Memory B cell (primary cell): ENCODE data around the gene TENM4.
A peak's percentile ranks its signal among the peaks of the same experiment; 100 is the strongest.

Source experiments
- ATAC-seq: fragments of 150-1000 bp; cut with Tn5 transposase; 2 replicates; pipeline ENCODE4 v1.10.0; 2021; ENCODE audit warnings: low read depth, mild to moderate bottlenecking, moderate library complexity
- DNase-seq, 2 donors: peaks; one replicate each; pipeline ENCODE4 v3.0.0; 2022; ENCODE audit warnings: low spot score in 2 of 2
- H3K27ac Mint-ChIP-seq: one replicate; pipeline ENCODE4 v1.8.0; 2022; ENCODE audit warnings: mild to moderate bottlenecking, moderate library complexity, mixed read lengths
- H3K27me3 Mint-ChIP-seq: one replicate; pipeline ENCODE4 v1.8.0; 2022; ENCODE audit warnings: mixed read lengths
- H3K36me3 Mint-ChIP-seq: one replicate; pipeline ENCODE4 v1.8.0; 2022; ENCODE audit warnings: mild to moderate bottlenecking, mixed read lengths
- H3K4me1 Mint-ChIP-seq: one replicate; pipeline ENCODE4 v1.8.0; 2022; ENCODE audit warnings: mixed read lengths
- H3K4me3 Mint-ChIP-seq: one replicate; pipeline ENCODE4 v1.8.0; 2022; ENCODE audit warnings: mild to moderate bottlenecking, moderate library complexity, mixed read lengths
- H3K9me3 Mint-ChIP-seq: one replicate; pipeline ENCODE4 v1.8.0; 2022; ENCODE audit warnings: mixed read lengths

TENM4 gene

GRCh38 chr11:79186669-79187068, 254.2 kb downstream of the TENM4 start:
- no peaks in the 10 kb centered on the region for H3K4me1 Mint-ChIP-seq

GRCh38 chr11:79185351-79185750, 255.5 kb downstream of the TENM4 start:
- no peaks in the 10 kb centered on the region for H3K4me1 Mint-ChIP-seq
- H3K9me3 Mint-ChIP-seq = peaks cover 3% of the 10 kb centered on the region
- no peak overlapping the region for H3K4me3 Mint-ChIP-seq
- DNase-seq (no peak), ATAC-seq (no peak)
- H3K36me3 Mint-ChIP-seq = no peaks in the 10 kb centered on the region
- peaks cover 3% of the 10 kb centered on the region for H3K27me3 Mint-ChIP-seq
- H3K27ac Mint-ChIP-seq = no peak overlapping the region

More at GRCh38 chr11:79186669-79187068, 254.2 kb downstream of the TENM4 start:
- Mint-ChIP-seq H3K4me3 (no peak overlapping the region), H3K27me3 (peaks cover 3% of the 10 kb centered on the region), H3K36me3 (no peaks in the 10 kb centered on the region), H3K9me3 (peaks cover 3% of the 10 kb centered on the region), H3K27ac (no peak overlapping the region)
- ATAC-seq (no peak), DNase-seq (no peak)

- no peak overlapping the region for H3K4me3 Mint-ChIP-seq
- no peak for ATAC-seq
- no peaks in the 10 kb centered on the region for H3K36me3 Mint-ChIP-seq
- peaks cover 3% of the 10 kb centered on the region for H3K27me3 Mint-ChIP-seq
- DNase-seq = no peak
- no peak overlapping the region for H3K27ac Mint-ChIP-seq
- peaks cover 3% of the 10 kb centered on the region for H3K9me3 Mint-ChIP-seq
- no peaks in the 10 kb centered on the region for H3K4me1 Mint-ChIP-seq
Observed at GRCh38 chr11:79184285-79184684, 256.5 kb downstream of the TENM4 start.

GRCh38 chr11:79182794-79183193, 258.0 kb downstream of the TENM4 start:
- H3K27me3 Mint-ChIP-seq = peaks cover 5% of the 10 kb centered on the region
- no peaks in the 10 kb centered on the region for H3K4me1 Mint-ChIP-seq
- H3K9me3 Mint-ChIP-seq = peaks cover 1% of the 10 kb centered on the region
- no peak overlapping the region for H3K4me3 Mint-ChIP-seq
- no peak overlapping the region for H3K27ac Mint-ChIP-seq
- ATAC-seq (no peak), DNase-seq (no peak)
- no peaks in the 10 kb centered on the region for H3K36me3 Mint-ChIP-seq

GRCh38 chr11:79179087-79179486, 261.7 kb downstream of the TENM4 start:
- peaks cover 15% of the 10 kb centered on the region for H3K27me3 Mint-ChIP-seq
- no peak for ATAC-seq
- H3K9me3 Mint-ChIP-seq = peaks cover 1% of the 10 kb centered on the region
- DNase-seq = no peak
- no peaks in the 10 kb centered on the region for H3K4me1 Mint-ChIP-seq
- no peak overlapping the region for H3K27ac Mint-ChIP-seq
- no peak overlapping the region for H3K4me3 Mint-ChIP-seq
- H3K36me3 Mint-ChIP-seq = no peaks in the 10 kb centered on the region

GRCh38 chr11:79174045-79175008, 266.5 kb downstream of the TENM4 start:
- Mint-ChIP-seq H3K27me3 (peaks cover 22% of the 10 kb centered on the region), H3K27ac (no peak overlapping the region), H3K36me3 (no peaks in the 10 kb centered on the region), H3K4me1 (no peaks in the 10 kb centered on the region), H3K9me3 (no peaks in the 10 kb centered on the region), H3K4me3 (no peak overlapping the region)
- ATAC-seq (no peak), DNase-seq (no peak)

GRCh38 chr11:79173615-79174014, 267.2 kb downstream of the TENM4 start:
- DNase-seq = no peak
- no peaks in the 10 kb centered on the region for H3K4me1 Mint-ChIP-seq
- no peak overlapping the region for H3K4me3 Mint-ChIP-seq
- ATAC-seq = no peak
- H3K27ac Mint-ChIP-seq = no peak overlapping the region
- H3K36me3 Mint-ChIP-seq = no peaks in the 10 kb centered on the region
- H3K9me3 Mint-ChIP-seq = no peaks in the 10 kb centered on the region
- peaks cover 22% of the 10 kb centered on the region for H3K27me3 Mint-ChIP-seq

GRCh38 chr11:79170321-79170720, 270.5 kb downstream of the TENM4 start:
- H3K4me3 Mint-ChIP-seq = no peak overlapping the region
- H3K36me3 Mint-ChIP-seq = no peaks in the 10 kb centered on the region
- H3K27me3 Mint-ChIP-seq = peaks cover 10% of the 10 kb centered on the region
- ATAC-seq (no peak), DNase-seq (no peak)
- H3K9me3 Mint-ChIP-seq = no peaks in the 10 kb centered on the region
- H3K27ac Mint-ChIP-seq = no peak overlapping the region
- H3K4me1 Mint-ChIP-seq = no peaks in the 10 kb centered on the region

- Mint-ChIP-seq H3K4me3 (no peak overlapping the region), H3K4me1 (no peaks in the 10 kb centered on the region), H3K36me3 (no peaks in the 10 kb centered on the region), H3K27ac (peak overlapping the region; percentile 11), H3K27me3 (peaks cover 7% of the 10 kb centered on the region), H3K9me3 (no peaks in the 10 kb centered on the region)
- DNase-seq (no peak), ATAC-seq (no peak)
Observed at GRCh38 chr11:79168530-79169110, 272.2 kb downstream of the TENM4 start.

GRCh38 chr11:79167510-79168188, 273.2 kb downstream of the TENM4 start:
- H3K27ac Mint-ChIP-seq = no peak overlapping the region
- H3K9me3 Mint-ChIP-seq = no peaks in the 10 kb centered on the region
- DNase-seq (no peak), ATAC-seq (no peak)
- H3K27me3 Mint-ChIP-seq = peaks cover 7% of the 10 kb centered on the region
- H3K4me3 Mint-ChIP-seq = no peak overlapping the region
- H3K36me3 Mint-ChIP-seq = no peaks in the 10 kb centered on the region
- H3K4me1 Mint-ChIP-seq = no peaks in the 10 kb centered on the region

- no peaks in the 10 kb centered on the region for H3K4me1 Mint-ChIP-seq
- H3K27ac Mint-ChIP-seq = no peak overlapping the region
- H3K27me3 Mint-ChIP-seq = peaks cover 4% of the 10 kb centered on the region
- H3K9me3 Mint-ChIP-seq = no peaks in the 10 kb centered on the region
- DNase-seq (no peak), ATAC-seq (no peak)
- H3K36me3 Mint-ChIP-seq = no peaks in the 10 kb centered on the region
- H3K4me3 Mint-ChIP-seq = no peak overlapping the region
Observed at GRCh38 chr11:79165908-79166307, 274.9 kb downstream of the TENM4 start.

GRCh38 chr11:79160791-79161403, 279.9 kb downstream of the TENM4 start:
- Mint-ChIP-seq H3K27ac (no peak overlapping the region), H3K27me3 (peaks cover 8% of the 10 kb centered on the region), H3K4me1 (no peaks in the 10 kb centered on the region), H3K36me3 (no peaks in the 10 kb centered on the region), H3K9me3 (peaks cover 1% of the 10 kb centered on the region), H3K4me3 (no peak overlapping the region)
- ATAC-seq (no peak), DNase-seq (no peak)

- DNase-seq (no peak), ATAC-seq (no peak)
- no peak overlapping the region for H3K27ac Mint-ChIP-seq
- no peaks in the 10 kb centered on the region for H3K36me3 Mint-ChIP-seq
- no peaks in the 10 kb centered on the region for H3K4me1 Mint-ChIP-seq
- peaks cover 1% of the 10 kb centered on the region for H3K9me3 Mint-ChIP-seq
- no peak overlapping the region for H3K4me3 Mint-ChIP-seq
- peaks cover 8% of the 10 kb centered on the region for H3K27me3 Mint-ChIP-seq
Observed at GRCh38 chr11:79159657-79160450, 281.0 kb downstream of the TENM4 start.
